HG02870 (cell line): ENCODE data around the gene CECR2.
"Not testable (repeated sequence)": the region's sequence is repeated elsewhere in the genome, so short reads cannot be mapped to it uniquely, and the experiment has no call there.

Experiments used
- ATAC-seq: cut with Tn5 transposase; IDR thresholded peaks from one replicate; pipeline ENCODE4 v1.9.1; 2021; ENCODE audit warnings: mild to moderate bottlenecking, moderate library complexity; ENCODE audit not compliant: unreplicated experiment

CECR2 gene

GRCh38 chr22:17566016-17566687, 196.9 kb downstream of the CECR2 start:
- not testable (repeated sequence) for ATAC-seq

GRCh38 chr22:17566776-17567175, 197.5 kb downstream of the CECR2 start:
- no peak for ATAC-seq

DNA sequence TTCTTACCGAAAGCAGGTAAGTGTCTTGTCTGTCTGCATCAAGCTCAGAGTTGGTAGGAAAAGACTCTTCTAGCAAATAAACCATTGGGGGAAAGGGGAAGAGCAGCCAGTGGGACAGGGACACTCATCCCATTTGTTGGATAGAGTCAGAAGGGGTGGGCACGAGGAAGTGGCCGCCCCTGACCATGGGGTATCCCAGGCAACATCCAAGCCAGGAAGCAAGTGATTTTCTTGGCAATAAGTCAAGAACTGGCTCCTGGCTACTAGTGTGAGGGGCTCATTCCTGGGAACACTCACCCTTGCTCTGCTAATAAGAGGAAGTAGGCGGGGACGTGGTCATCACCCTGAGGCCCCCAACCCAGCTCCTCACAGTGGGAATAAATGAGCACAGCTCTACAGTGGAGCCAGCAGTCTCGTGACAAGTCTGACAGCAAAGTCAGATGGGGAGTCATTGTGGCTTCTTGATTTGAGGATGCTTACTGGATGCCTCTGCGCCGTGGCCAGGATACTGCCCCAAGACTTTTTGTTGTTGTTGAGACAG, 200.8 kb downstream of the CECR2 start:
- ATAC-seq = no peak

DNA sequence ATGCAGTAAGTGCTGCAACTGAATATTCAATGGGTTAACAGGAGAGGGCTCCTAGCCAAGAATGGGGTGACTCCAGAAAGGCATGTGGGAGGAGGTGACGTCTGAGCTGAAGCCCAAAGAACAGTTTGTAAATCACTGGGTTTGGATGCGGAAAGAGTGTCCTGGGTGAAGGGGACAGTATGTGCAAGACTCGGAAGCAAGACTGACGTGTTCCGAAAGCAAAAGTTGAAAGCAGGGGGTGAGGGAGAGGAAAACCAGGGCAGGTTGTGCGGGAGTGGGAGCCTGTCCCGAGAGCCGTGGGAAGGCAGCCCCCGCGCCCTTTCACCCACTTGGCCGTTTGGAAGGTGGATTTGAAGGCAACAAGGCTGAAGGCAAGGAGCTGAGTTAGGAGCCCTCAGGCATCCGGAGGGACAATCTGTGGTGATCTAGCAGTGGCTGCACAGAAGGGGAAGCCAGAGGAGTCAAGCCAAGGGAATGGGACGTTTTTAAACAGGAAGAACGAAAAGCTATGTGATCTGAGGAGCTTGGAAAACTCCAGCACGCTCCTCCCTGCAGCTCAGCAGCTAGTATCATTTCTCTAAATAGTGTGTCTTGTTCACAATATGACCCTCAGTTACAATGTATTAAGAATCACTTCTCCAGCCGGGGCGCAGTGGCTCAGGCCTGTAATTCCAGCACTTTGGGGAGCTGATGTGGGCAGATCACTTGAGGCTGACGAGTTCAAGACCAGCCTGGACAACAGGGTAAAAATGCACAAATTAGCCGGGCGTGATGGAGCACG, 201.8 kb downstream of the CECR2 start:
- no peak for ATAC-seq

DNA sequence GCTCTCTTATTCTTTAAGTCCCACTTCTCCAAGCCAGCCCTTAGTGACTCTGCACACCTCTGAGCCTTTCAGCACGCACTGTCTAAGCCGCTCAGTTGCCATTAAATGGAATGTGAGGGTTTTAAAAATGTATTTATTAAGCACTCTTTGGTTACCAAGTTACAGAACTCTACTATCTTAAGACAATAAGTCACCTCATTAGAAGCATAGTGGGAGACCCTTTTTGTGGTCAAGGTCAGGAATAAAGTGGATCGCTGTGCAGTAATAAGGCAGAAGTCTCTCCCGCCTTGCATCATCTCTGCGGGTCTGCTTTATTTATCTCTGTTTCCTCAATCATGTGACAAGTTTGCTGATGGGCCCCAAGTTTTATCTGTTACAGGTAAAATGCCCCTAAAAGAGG, 205.9 kb downstream of the CECR2 start:
- ATAC-seq = no peak

DNA sequence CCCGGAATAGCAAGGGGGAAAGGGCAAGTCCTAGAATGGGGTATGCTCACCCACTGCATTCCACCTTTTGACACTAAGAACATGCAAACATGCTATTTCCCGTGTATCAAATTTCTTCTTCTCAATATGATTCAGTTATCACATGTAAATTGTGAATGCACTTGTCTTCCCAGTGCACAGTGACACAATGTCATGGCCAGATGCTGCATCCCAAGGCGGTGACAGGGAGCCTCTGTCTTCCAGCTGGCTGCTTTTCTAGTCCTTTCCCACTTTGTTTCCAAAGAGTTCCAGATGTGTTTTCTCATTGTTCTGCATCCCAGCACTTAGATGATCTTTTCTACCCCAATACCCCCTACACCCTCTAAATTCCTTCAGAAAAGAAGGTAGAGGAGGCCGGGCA, 206.4 kb downstream of the CECR2 start:
- no peak for ATAC-seq

- ATAC-seq = no peak
These were observed 207.2 kb downstream of the CECR2 start for GRCh38 chr22:17576470-17576869.

DNA sequence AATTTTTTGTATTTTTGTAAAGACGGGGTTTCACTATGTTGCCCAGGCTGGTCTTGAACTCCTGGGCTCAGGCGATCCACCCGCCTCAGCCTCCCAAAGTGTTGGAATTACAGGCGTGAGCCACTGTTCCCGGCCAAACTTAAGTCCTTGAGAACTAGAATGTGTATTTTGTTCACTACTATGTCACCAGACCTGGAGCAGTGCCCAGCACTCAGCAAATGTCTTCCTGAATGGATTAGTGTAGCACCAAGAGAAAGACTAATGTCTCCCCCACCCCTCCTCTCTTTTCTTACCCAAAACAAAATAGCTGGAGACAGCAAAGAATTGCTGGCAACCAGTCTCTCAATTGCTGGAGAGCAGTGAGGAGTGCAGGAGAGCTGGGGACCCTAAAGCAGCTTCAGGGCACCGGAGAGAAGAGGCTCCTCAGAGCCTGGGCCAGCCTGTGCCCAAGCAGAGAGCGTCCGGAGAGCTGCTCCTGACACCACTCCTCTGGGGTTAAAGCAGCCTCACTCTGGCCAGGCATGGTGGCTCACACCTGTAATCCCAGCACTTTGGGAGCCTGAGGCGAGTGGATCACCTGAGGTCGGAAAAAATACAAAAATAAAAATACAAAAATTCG, 209.0 kb downstream of the CECR2 start:
- ATAC-seq = no peak

DNA sequence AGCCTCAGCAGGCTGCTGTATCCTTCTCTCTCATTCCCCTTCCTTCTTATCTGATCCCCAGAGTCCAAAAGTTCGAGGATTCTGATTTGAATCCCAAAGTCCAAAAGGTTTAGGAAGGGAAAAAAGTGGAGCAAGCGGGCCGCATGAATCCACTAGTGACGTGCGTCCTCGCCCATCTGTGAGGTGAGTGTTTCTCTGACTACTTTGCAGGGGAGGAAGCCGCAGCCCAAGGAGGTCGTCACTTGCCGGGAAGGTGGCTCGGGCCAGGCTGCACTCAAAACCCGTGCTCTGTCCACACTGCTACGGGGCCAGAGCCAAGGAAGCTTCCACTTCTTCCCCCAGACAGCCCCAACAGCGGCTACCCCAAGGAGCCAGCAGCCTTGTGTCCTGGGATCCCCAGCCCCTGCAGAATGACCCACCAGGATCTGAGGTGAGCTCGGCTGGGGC, 210.3 kb downstream of the CECR2 start:
- ATAC-seq = no peak

DNA sequence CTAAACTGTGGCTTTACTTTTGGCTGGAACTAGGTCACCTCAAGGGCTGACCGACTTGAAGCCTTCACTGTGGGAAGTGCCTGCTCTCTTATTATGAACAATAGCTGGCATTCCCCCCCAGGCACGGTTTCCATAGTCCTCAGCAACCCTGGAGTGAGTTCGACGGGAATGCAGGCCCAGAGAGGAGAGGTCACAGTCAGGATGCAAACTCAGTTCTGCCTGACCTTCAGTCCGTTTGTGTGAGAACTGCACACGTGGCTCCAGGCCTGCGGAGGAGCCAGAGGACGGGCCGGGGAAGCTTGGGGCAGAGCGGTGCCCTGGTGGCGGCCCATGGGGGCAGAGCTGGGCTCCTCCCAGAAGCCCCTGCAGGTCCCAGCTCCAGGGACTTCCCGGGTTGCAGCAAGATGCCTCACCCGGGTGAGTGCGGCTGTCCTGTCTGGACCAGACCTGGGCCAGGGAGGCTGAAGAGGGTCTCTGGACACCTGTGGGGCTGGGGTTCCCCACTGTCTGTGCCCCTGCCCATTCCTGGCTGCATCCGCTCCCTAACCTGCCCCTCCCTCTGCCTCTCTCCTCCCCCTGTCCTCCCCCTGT, 211.3 kb downstream of the CECR2 start:
- no peak for ATAC-seq

GRCh38 chr22:17581056-17581455, 211.8 kb downstream of the CECR2 start:
- no peak for ATAC-seq

GRCh38 chr22:17581631-17582030, 212.4 kb downstream of the CECR2 start:
- no peak for ATAC-seq

DNA sequence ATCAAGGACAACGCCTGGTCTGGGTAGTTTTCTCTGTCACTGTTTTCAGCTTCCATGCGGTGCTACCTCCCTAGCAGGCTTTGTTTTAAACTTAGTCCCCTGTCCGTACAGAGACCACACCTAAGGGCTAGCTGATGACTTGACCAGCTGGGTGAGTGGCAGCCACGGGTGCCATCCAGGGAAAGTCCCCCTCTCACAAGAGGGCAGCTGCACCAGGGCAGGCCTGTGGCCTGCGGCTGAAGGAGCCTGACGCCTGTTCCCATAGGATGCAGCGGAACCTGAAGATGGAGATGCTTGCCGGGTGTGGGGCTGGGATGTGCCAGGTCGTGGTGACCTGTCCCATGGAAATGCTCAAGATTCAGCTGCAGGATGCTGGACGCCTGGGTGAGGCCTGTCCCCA, 213.9 kb downstream of the CECR2 start:
- no peak for ATAC-seq

DNA sequence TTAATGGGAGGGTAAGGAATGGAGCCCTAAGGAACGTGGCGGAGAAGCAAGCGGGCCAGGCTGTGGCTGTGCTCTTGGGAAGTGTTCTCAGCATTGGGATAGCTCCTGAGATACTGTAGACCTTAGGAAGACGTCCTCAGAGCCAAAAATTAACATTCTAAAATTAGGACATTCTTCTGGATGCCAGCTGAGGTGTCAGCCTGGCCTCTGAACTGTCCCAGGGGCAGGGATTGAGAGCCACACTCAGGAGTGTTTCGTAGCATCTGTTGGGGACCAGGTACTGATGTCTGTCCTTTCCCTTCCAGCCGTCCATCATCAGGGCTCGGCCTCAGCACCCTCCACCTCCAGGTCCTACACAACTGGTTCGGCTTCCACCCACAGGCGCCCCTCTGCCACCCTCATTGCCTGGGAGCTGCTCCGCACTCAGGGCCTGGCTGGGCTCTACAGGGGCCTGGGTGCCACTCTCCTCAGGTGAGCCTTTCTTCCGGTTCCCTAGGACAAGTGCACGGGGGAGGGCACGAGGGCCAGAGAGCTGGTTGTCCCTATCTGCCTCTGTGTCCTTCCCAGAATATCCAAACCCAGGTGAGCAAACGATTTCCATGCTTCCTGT, 217.7 kb downstream of the CECR2 start:
- no peak for ATAC-seq

DNA sequence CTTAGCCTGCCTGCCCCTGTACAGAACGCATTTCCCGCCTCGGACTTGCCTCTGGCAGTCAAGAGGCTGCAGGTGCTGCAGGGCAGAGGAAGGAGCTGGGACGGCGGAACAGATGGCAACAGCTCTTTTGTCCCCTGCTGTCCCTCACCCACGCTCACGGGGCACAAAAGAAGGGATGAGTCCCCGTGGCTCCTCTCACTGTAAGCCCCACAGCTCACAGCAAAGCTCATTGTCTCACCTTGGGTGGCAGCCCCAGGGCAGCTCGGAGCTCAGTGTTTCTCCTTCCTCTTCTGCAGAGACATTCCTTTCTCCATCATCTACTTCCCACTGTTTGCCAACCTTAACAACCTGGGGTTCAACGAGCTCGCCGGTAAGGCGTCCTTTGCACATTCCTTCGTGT, 218.4 kb downstream of the CECR2 start:
- ATAC-seq = no peak

GRCh38 chr22:17588606-17589005, 219.3 kb downstream of the CECR2 start:
- no peak for ATAC-seq

DNA sequence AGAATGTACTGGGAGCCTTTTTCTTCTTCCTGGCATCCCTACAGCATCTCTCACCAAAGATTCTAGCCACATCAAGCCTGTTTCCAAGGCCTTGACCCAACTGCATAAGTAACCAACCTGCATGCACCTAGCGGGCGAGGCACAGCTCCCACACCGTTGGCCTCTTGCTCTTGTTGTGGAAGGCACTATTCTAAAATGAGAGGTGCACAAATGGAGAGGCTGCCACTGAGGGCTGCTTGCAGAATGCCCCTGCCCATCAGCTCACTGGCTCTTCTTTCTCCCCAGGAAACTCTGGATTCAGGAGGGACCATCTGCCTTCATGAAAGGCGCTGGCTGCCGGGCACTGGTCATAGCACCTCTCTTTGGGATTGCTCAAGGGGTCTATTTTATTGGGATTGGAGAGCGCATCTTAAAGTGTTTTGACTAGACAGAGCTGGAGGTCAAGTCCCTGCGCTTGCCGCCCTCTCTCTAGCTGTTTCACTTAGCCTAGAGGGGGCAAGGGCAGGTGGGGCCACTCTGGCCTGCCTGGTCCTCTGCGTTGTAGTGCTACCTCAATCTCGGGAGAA, 220.6 kb downstream of the CECR2 start:
- ATAC-seq = no peak

GRCh38 chr22:17590586-17590985, 221.3 kb downstream of the CECR2 start:
- no peak for ATAC-seq

- no peak for ATAC-seq
These were observed 222.9 kb downstream of the CECR2 start for GRCh38 chr22:17592201-17592600.

DNA sequence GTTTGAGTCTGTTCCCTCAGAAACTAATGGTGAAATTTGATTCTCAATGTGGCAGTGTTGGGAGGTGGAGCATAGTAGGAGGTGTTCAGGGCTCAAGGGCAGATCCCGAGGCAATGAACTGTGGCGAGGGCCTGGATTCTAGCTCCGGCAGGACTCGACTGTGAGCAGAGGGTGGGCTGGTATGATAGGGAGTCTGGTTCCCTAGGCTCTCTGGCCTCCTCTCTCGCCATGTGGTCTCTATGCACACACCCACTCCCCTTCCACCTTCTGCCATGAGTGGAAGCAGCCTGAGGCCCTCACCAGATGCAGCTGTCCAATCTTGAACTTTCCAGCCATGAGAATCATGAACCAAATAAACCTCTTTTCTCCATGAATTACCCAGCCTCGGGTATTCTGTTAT, 227.0 kb downstream of the CECR2 start:
- no peak for ATAC-seq

- ATAC-seq = no peak
These were observed 228.0 kb downstream of the CECR2 start for GRCh38 chr22:17597217-17597616.
